Activated T-cell treated with anti-CD3 and anti-CD28 coated beads, Interleukin-2, amount 50 U/mL, for 72 hours (primary cell): Measurements from ENCODE around the gene POLR2L. TPM values are rescaled to one million over a fixed set of nuclear protein-coding genes. Genes with fewer than 3 reads are reported as not detected.

Experiments used
- ATAC-seq, 2 donors: fragments of 150-1000 bp; cut with Tn5 transposase; replicated peaks in 1 of 2; 2 replicates each; pipeline ENCODE4 v1.10.0; 2021; ENCODE audit warnings: moderate library complexity in 2 of 2, mild to moderate bottlenecking in 1 of 2
- DNase-seq, 2 donors: peaks; one replicate each; pipeline ENCODE4 v3.0.0; 2021 to 2022; ENCODE audit warnings: mixed read lengths in 1 of 2
- H3K27ac Mint-ChIP-seq: one replicate; pipeline ENCODE4 v1.8.0; 2022; ENCODE audit warnings: mild to moderate bottlenecking, moderate library complexity, mixed read lengths
- H3K27me3 Mint-ChIP-seq: one replicate; pipeline ENCODE4 v1.8.0; 2022; ENCODE audit warnings: low read depth, mixed read lengths
- H3K36me3 Mint-ChIP-seq, 2 donors: one replicate each; pipeline ENCODE4 v1.8.0; 2022; ENCODE audit warnings: mixed read lengths in 2 of 2, mild to moderate bottlenecking in 1 of 2; ENCODE audit not compliant: insufficient read depth in 2 of 2
- H3K4me1 Mint-ChIP-seq: one replicate; pipeline ENCODE4 v1.8.0; 2022; ENCODE audit warnings: low read depth, mixed read lengths
- H3K4me3 Mint-ChIP-seq, 2 donors: one replicate each; pipeline ENCODE4 v1.8.0; 2022; ENCODE audit warnings: mild to moderate bottlenecking in 2 of 2, mixed read lengths in 2 of 2, moderate library complexity in 2 of 2
- H3K9me3 Mint-ChIP-seq, 2 donors: one replicate each; pipeline ENCODE4 v1.8.0; 2022; ENCODE audit warnings: mixed read lengths in 2 of 2
- total RNA-seq, 2 donors: library from RNA; stranded (reverse); gene quantifications; one replicate each; pipeline ENCODE4 v1.2.3, GENCODE V29; 2022

Gene POLR2L
- total RNA-seq, 2 donors from 2014 or later: 28.2 to 30.9 TPM

DNA sequence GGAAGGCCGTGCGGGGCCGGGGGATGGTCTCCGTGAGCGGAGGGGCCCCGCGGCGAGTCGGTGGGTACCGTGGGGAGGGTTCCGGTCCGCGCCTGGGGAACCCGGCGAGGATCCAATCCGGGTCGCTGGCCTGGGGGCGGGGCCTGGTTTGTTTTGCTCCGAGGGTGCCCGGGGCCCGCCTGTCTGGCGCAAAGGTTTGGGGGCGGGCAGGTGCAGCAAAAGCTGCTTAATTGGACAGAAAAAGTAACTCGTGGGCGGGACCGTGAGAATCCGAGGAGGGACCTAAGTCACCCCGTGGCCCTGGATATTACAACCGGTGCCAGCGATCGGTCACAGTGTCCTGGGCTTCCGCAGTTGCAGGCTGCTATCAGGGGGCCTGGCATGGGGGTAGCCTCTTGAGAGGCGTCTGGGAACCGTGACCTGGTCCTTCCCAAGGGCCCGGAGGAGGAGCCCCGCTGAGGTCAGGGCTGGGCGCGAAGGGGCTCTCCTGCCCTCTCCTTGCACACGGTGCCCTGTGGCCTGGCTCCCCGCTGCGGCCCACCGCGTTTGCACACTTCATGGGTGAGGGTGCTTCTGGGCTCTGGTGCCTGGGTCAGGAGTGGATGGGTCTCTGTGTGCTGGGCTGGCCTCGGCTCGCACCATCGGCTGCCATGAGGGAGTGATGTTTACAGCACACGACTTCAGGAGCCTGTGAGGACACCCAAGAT lies 22.2 kb downstream of the POLR2L start:
- ATAC-seq: peak; percentile 77 to 79
- peak overlapping the region; percentile 73 for H3K27ac Mint-ChIP-seq
- H3K27me3 Mint-ChIP-seq: no peaks in the 10 kb centered on the region
- H3K4me1 Mint-ChIP-seq: peaks cover 11% of the 10 kb centered on the region
- peak; percentile 95 to 96 for DNase-seq
- no peaks in the 10 kb centered on the region for H3K9me3 Mint-ChIP-seq
- H3K36me3 Mint-ChIP-seq: peaks cover 1 to 2% of the 10 kb centered on the region in 2 donors
- peak overlapping the region; percentile 87 to 89 for H3K4me3 Mint-ChIP-seq

DNA sequence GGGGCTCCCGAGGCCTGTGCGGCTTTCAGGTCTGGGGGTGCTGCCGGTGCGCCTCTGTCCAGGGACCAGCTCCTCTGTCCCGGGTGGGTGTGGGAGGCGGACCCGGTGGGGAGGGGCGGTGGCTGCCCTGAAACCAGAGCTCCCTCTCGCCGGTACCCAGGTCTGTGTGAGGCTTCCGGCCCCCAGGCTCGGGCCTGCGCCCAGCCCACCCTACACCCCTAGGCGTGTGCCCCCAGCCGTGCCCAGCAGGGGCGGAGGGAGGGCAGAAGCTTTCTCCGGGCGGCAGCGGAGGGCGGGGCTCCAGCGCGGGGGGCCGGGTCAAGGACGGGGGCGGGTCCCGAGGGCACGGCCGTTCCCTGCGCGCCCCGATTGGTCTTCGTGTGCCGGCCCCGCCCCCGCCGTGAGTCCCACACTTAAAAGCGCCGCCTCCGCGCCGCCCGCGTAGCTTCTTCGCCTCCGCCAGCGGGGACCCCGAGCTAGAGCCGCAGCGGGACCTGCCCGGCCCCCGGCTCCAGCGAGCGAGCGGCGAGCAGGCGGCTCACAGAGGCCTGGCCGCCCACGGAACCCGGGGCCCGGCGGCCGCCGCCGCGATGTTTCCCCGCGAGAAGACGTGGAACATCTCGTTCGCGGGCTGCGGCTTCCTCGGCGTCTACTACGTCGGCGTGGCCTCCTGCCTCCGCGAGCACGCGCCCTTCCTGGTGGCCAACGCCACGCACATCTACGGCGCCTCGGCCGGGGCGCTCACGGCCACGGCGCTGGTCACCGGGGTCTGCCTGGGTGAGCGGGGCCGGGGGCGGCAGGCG lies 23.0 kb downstream of the POLR2L start:
- no peak overlapping the region for H3K27ac Mint-ChIP-seq
- ATAC-seq: peak; percentile 80 to 81

DNA sequence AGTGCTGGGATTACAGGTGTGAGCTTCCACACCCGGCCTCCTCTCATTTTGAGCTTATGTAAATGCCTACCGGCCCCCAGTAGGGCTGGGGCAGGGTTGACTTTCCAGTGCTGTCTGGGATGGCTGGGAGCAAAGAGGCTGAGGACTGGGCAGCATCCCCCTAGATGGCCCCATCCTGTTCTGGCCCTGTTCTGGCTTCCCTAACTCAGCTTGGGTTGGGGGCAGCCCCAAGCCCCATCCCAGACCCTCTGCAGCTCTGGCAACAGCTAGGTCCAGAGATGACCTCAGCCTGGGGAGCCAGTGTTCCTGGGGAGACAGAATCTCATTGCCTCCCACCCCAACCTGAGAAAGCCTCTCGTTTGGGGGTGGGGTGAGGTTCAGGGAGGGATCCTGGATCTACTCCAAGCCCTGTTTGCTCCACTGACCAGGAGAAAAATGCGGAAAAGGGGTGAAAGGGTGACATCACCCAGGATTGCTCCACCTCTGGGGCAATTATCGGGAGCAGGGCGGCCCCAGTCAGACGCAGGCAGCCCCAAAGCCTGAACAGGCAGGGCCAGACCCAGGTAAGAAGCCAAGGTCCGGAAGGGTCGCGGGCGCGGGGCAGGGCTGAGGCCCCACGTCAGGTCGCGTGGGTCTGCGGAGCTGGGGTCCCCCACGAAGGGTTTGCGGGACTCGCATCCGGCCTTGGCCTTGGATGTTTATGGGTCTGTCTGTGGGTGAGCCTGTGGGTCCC lies 23.8 kb downstream of the POLR2L start, which contains the start of gene PNPLA2:
PNPLA2 (plus strand) TSS at position 519 of the 733 bp plus-strand sequence. CDS start 805 bp downstream, outside the sequence.
- no peak for ATAC-seq
- H3K27ac Mint-ChIP-seq: no peak within 1 kb of the TSS
- H3K9me3 Mint-ChIP-seq: no peaks in the 10 kb centered on the region
- H3K4me3 Mint-ChIP-seq: peak within 1 kb of the TSS; percentile 87 to 89
- H3K27me3 Mint-ChIP-seq: no peaks in the 10 kb centered on the region
- peaks cover 15% of the 10 kb centered on the region for H3K4me1 Mint-ChIP-seq
- peaks cover 0 to 3% of the 10 kb centered on the region in 2 donors for H3K36me3 Mint-ChIP-seq
- DNase-seq: no peak

More for the DNA sequence above, 23.0 kb downstream of the POLR2L start:
- no peaks in the 10 kb centered on the region for H3K36me3 Mint-ChIP-seq
- peak; percentile 94 to 95 for DNase-seq
- no peaks in the 10 kb centered on the region for H3K9me3 Mint-ChIP-seq
- H3K27me3 Mint-ChIP-seq: no peaks in the 10 kb centered on the region
- H3K4me3 Mint-ChIP-seq: peak overlapping the region; percentile 87 to 89
- H3K4me1 Mint-ChIP-seq: peaks cover 11% of the 10 kb centered on the region

DNA sequence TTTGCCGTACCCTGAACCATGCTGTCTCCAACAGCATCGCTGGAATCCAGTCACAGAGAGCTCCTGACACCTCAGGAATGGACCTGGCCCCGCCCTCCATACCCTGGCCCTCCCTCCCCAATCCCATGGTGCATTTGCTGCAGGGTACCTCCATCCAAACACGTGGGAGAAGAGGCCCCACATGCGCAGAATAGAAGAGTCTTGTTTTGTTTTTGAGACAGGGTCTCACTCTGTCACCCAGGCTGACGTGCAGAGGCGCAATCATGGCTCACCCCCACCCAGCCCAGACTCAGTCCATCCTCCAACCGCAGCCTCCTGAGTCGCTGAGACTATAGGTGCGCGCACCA lies 25.9 kb downstream of the POLR2L start:
- ATAC-seq: no peak
- no peak for DNase-seq
- no peak overlapping the region for H3K4me3 Mint-ChIP-seq
- no peak overlapping the region for H3K27ac Mint-ChIP-seq
- H3K4me1 Mint-ChIP-seq: peaks cover 29% of the 10 kb centered on the region
- no peaks in the 10 kb centered on the region for H3K27me3 Mint-ChIP-seq
- H3K9me3 Mint-ChIP-seq: no peaks in the 10 kb centered on the region
- peaks cover 5 to 8% of the 10 kb centered on the region in 2 donors for H3K36me3 Mint-ChIP-seq

DNA sequence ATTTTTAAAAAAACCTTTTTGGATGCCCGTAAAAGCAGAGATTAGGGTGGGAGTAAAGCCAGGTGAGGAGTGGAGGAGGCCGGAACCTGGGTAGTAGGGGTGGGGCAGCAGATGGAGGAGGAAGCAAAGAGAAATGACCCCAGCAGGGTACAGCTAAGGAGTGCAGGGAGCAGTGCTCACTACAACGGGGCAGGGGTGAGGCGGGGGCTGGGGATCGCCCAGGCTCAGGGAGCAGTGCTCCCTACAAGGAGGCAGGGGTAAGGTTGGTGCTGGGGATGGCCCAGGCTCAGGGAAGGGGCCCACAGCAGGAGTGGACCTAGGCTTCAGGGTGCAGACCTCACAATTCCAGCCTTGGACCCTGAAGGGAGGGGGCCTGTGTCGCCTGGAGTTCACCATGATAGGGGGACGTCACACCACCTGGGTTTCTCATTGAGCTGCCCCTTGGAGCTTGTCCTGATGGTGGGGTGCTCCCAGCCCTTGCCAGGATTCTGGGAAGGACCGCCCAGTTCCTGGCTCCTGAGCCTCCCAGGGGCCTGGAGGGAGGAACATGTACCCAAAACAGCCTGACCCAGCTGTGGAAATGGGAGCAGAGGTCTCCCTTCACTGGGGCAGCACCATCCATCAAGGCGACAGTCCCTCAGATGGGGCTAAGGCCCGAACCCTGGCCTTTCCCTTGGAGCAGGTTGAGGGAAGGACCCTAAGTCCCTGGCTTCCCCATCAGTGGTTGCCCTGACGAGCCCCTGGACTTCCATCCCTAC lies 26.5 kb downstream of the POLR2L start:
- no peaks in the 10 kb centered on the region for H3K9me3 Mint-ChIP-seq
- H3K4me1 Mint-ChIP-seq: peaks cover 32% of the 10 kb centered on the region
- no peak overlapping the region for H3K27ac Mint-ChIP-seq
- no peak overlapping the region for H3K4me3 Mint-ChIP-seq
- ATAC-seq (no peak), DNase-seq (no peak)
- peaks cover 5 to 11% of the 10 kb centered on the region in 2 donors for H3K36me3 Mint-ChIP-seq
- H3K27me3 Mint-ChIP-seq: no peaks in the 10 kb centered on the region

DNA sequence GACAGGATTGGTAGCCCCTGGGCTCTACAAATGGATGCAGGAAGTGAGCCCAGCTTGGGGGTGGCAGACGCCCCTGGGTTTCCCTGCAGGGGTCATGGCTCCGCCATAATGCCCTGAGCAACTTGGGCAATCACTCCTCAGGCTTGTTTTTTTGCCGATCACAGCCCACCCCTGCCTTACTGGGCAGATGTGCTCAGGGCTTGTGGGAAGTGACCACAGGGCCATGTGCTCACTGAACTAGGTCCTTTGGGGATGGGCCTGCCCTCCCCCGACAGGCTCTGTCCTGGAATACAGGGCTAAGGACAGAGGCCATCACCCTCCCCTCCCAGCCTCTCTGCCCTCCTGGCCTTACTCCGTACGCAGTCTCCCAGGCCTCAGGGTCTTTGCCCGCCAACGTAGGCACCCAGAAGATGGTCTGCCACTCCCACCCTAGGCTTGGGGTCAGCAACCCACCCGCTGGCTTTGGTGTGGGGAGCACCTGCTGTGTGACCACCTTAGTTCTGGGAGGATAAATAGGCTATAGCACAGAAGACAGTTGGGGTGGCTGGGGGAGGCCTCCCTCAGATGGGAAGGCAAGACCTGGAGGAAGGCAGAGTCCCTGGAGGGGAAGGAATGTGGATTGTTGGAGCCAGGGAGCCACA lies 28.8 kb downstream of the POLR2L start:
- Mint-ChIP-seq H3K4me3 (no peak overlapping the region), H3K36me3 (peaks cover 5 to 14% of the 10 kb centered on the region in 2 donors), H3K27ac (no peak overlapping the region)

DNA sequence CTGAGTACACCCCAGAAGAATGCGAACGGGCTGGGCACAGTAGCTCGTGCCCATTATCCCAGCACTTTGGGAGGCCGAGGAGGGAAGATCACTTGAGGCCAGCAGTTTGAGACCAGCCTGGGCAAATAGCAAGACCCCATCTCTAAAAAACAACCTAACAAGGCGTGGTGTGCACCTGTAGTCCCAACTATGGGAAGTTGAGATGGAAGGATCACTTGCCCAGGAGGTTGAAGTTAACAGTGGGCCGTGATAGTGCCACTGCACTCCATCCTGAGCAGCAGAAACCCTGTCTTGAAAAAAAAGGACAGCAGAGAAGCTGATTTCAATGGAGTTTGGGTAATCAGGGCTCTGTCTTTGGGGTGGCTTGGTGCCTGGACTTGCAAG lies 29.3 kb downstream of the POLR2L start:
- Mint-ChIP-seq H3K27ac (no peak overlapping the region), H3K4me1 (peaks cover 45% of the 10 kb centered on the region), H3K9me3 (no peaks in the 10 kb centered on the region), H3K4me3 (no peak overlapping the region), H3K27me3 (no peaks in the 10 kb centered on the region), H3K36me3 (peaks cover 5 to 14% of the 10 kb centered on the region in 2 donors)
- no peak for DNase-seq
- no peak for ATAC-seq

More for the DNA sequence above, 28.8 kb downstream of the POLR2L start:
- Mint-ChIP-seq H3K9me3 (no peaks in the 10 kb centered on the region), H3K27me3 (no peaks in the 10 kb centered on the region), H3K4me1 (peaks cover 40% of the 10 kb centered on the region)
- ATAC-seq (no peak), DNase-seq (no peak)

DNA sequence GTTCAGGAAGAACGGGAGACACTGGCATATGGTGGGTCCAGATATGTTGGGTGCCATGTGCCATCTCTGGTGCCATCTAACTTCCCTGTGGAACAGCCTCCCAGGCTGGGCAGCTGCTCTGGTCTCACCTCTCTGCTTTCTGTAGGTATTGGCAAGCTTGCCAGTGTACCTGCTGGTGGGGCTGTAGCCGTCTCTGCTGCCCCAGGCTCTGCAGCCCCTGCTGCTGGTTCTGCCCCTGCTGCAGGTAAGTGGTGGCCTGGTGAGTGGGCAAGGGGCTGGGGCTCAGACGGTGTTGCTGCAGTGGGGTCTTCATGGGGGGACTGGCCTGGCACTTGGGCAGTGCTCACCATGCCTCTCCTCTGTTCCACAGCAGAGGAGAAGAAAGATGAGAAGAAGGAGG lies 29.9 kb downstream of the POLR2L start:
- Mint-ChIP-seq H3K9me3 (no peaks in the 10 kb centered on the region), H3K27me3 (no peaks in the 10 kb centered on the region), H3K4me3 (peak overlapping the region; percentile 90 to 98), H3K27ac (peak overlapping the region; percentile 19), H3K36me3 (peaks cover 5 to 14% of the 10 kb centered on the region in 2 donors), H3K4me1 (peaks cover 47% of the 10 kb centered on the region)
- ATAC-seq: no peak
- DNase-seq: no peak

DNA sequence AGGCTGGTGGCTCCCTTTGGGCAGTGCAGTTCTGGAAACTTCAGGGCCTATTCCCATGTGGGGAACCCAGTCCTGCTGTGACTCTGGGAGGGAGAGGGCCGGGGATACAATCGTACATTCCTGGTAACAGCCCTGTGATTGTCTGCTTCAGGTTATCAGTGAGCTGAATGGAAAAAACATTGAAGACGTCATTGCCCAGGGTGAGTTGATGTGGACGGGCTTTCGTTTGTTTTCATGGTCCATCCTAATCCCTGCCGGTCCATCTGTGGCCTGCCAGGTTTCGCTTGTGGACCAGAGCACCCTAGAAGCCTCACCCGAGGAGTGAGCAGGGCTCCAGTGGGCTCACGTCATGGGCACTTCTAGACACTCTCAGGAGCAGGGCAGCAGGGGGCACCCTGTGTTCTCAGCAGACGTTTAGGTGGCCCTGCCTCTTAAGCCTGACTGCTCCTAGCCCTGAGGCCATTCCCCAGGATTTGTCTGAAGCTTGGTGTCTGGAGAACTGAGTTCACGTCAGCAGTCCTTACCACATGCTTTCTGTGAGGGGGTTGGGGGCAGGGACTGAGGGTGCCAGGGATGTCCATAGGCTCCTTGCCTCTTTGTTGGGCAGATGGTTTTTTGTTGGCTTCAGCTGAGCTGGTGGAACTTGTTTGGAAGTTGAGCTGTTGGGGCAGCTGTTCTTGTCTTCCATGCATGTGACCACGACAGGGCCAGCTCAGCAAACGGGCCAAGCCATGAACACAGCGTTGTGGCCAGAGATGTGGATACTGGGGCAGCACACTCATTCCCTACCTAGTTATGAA lies 30.7 kb downstream of the POLR2L start:
- ATAC-seq (no peak), DNase-seq (no peak)

DNA sequence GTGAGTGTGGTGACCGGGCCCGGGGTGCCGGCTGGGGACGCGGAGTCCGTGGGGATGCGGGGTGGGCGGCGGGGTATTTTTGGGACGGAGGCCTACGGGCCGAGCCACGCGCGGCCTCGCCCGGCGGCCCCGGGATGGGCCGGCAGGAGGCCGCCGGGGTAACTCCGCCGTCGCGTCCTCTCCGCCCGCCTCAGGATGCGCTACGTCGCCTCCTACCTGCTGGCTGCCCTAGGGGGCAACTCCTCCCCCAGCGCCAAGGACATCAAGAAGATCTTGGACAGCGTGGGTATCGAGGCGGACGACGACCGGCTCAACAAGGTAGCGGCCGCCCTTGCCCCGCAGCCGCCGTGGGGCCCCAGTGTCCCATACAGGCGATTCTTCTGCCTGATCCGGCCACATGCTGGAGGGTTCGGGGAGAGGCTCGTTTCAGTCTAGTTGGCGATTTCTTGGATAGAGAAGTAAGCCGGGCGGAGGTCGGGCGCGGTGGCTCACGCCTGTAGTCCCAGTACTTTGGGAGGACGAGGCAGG lies 32.2 kb downstream of the POLR2L start:
- ATAC-seq (peak in 1 of 2 donors; percentile 5), DNase-seq (no peak)
- peaks cover 5 to 14% of the 10 kb centered on the region in 2 donors for H3K36me3 Mint-ChIP-seq

More for the DNA sequence above, 30.7 kb downstream of the POLR2L start:
- peak overlapping the region; percentile 90 to 98 for H3K4me3 Mint-ChIP-seq
- H3K27ac Mint-ChIP-seq: peak overlapping the region; percentile 96
- H3K4me1 Mint-ChIP-seq: peaks cover 48% of the 10 kb centered on the region
- peaks cover 5 to 14% of the 10 kb centered on the region in 2 donors for H3K36me3 Mint-ChIP-seq
- no peaks in the 10 kb centered on the region for H3K9me3 Mint-ChIP-seq
- no peaks in the 10 kb centered on the region for H3K27me3 Mint-ChIP-seq

DNA sequence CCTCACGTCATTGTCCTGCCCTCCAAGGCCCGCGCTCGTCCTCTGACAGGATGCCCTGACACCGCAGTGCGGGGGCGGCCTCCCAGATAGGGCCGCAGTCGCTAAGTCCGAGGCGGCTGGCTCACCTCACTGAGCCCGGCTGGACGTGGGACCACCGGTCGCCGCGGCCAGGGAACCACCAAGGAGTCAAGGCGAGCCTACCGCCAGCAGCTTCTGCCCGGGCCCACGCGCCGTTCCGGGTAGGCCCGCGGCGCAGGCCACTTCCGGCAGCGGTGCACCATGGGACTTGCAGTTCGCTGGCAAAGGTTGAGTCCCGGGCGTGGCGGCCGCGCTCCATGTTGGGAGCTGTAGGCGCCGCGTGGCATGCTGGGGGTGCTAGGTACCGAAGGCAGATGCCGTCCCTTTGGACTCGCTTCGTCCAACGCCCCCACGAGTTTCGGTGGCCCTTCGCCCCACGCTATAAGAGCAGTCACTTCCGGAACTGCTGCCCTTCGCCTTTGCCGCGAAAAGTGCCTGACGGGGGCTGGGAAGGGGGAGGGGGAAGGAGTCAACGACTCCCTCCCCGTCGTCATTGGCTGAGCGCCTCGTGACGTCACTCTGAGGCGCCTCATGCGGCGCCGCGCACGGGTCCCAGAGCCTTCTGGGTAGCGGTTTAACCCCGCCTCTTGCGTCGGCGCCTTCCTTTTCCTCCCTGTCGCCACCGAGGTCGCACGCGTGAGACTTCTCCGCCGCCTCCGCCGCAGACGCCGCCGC lies 32.9 kb downstream of the POLR2L start, which contains the start of gene RPLP2:
RPLP2 (plus strand) TSS at position 681 of the 753 bp plus-strand sequence. CDS start 268 bp downstream, outside the sequence.
- peaks cover 48% of the 10 kb centered on the region for H3K4me1 Mint-ChIP-seq

More for the DNA sequence above, 32.2 kb downstream of the POLR2L start:
- peak overlapping the region; percentile 90 to 98 for H3K4me3 Mint-ChIP-seq
- H3K27me3 Mint-ChIP-seq: no peaks in the 10 kb centered on the region
- H3K4me1 Mint-ChIP-seq: peaks cover 48% of the 10 kb centered on the region
- peak overlapping the region; percentile 97 for H3K27ac Mint-ChIP-seq
- no peaks in the 10 kb centered on the region for H3K9me3 Mint-ChIP-seq

More for the DNA sequence above, 32.9 kb downstream of the POLR2L start, which contains the start of gene RPLP2:
- Mint-ChIP-seq H3K4me3 (peak within 1 kb of the TSS; percentile 90 to 98), H3K9me3 (no peaks in the 10 kb centered on the region), H3K27me3 (no peaks in the 10 kb centered on the region), H3K27ac (peak within 1 kb of the TSS; percentile 97), H3K36me3 (peaks cover 5 to 14% of the 10 kb centered on the region in 2 donors)
- DNase-seq (peak; percentile 97 to 98), ATAC-seq (peak; percentile 83 to 87)
